Kidney epithelial cell (primary cell): ENCODE results near the gene SMAD2. TPM values are rescaled to one million over a fixed set of nuclear protein-coding genes. Genes with fewer than 3 reads are reported as not detected.

Experiments
- DNase-seq: peaks from one replicate; pipeline ENCODE4 v3.0.0-alpha.2; 2010; ENCODE audit warnings: low read depth
- H3K27me3 ChIP-seq: 2 replicates; pipeline ENCODE4 v1.6.0; 2011; ENCODE audit warnings: low read length; ENCODE audit not compliant: control insufficient read depth, insufficient read depth
- H3K36me3 ChIP-seq: 2 replicates; pipeline ENCODE4 v1.5.1; 2011; ENCODE audit warnings: low read length; ENCODE audit not compliant: control insufficient read depth, insufficient read depth
- H3K4me3 ChIP-seq: 2 replicates; pipeline ENCODE4 v1.5.1; 2011; ENCODE audit warnings: low read depth, mild to moderate bottlenecking, control low read depth, low read length
- CTCF ChIP-seq: IDR thresholded peaks from 2 replicates; pipeline ENCODE4 v1.5.1; 2011; ENCODE audit warnings: mild to moderate bottlenecking, moderate library complexity, low read length, control low read depth, inconsistent platforms; ENCODE audit not compliant: insufficient read depth, poor library complexity, severe bottlenecking
- total RNA-seq: library from RNA; depleted of rRNA; stranded (reverse); fragments of >200 nt; gene quantifications from 2 replicates; pipeline ENCODE4 v1.2.3, GENCODE V29; 2015

The SMAD2 gene
- total RNA-seq, 1 donor from 2014 or later = 122 TPM

DNA sequence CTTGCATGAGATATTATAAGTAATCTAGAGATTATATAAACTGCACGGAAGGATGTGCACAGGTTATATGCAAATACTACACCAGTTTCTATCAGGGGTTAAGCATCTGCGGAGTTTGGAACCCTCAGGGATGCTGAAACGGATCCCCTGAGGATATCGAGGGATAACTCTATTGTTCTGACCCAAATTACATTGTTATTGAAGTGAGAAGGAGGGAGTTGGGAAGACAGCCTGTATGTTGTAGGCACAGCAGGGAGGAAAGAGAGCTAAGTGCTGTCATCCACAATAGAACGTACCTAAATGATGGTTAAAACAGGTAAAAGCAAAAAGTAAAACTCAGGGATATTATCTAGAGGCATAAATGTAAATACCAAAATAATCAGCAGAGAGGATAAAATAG is 44.6 kb upstream of the SMAD2 start:
- no peak for TF ChIP-seq CTCF
- Histone ChIP-seq H3K27me3 (peaks cover 3% of the 10 kb centered on the region), H3K36me3 (no peaks in the 10 kb centered on the region), H3K4me3 (no peak overlapping the region)
- no peak for DNase-seq

DNA sequence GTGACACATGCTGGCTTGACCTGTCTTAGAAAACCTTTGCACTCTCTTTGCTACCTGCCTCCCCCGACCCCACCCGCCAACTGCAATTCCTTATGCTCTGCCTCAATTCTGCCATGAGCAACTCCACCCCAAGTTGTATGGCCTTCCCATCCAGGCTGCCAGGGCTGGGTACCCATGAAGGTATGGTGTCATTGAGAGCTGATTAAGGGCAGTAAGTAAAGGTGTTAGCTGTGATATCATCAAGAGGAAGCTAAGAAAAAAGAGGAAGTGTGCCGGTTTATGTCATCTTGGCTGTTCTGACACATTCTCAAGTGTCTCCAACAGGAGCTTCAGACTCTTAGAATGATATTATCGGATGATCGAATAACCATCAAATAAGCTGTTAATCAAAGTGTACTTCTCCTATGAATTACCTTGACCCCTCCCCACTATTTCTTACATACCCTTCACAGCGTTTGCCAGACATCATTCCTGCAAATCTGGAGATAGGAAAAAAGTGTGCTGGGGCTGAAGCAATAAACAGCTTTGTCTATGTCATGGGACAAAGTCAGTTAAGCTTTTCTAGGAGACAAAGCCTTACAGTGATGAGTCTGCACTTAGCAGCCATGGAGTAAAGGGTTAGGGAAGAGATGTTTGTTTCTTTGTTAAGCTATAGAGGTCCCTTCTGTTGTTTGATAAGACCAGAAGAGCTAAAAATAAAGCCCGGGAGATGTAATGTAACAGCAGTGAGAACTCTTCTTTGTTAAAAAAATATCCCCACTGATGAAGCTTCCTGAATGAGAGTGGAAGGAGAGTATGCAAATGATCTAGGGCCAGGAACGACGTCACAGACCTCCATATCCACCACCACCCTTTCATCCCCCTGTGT is 40.4 kb upstream of the SMAD2 start:
- H3K27me3 ChIP-seq = no peaks in the 10 kb centered on the region
- no peaks in the 10 kb centered on the region for H3K36me3 ChIP-seq
- no peak for TF ChIP-seq CTCF
- no peak for DNase-seq
- H3K4me3 ChIP-seq = no peak overlapping the region

DNA sequence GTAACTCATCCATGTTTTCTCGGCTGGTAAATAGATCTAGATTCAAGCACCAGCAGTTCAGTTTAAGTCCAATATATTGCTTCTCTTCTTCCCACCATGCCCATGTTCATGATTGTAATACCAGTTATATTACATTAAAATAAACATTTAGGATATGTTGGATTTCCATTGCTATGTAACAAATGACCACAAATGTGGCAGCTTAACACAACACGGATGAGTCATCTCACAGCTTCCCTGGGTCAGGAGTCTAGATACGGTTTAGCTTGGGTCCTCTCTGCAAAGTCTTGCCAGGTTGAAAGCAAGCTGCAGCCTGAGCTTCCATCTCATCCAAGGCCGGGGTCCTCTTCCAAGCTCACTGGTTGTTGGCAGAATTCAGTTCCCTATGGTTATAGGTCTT is 39.4 kb upstream of the SMAD2 start:
- no peaks in the 10 kb centered on the region for H3K36me3 ChIP-seq
- H3K4me3 ChIP-seq = no peak overlapping the region
- no peaks in the 10 kb centered on the region for H3K27me3 ChIP-seq
- no peak for DNase-seq
- no peak for TF ChIP-seq CTCF

DNA sequence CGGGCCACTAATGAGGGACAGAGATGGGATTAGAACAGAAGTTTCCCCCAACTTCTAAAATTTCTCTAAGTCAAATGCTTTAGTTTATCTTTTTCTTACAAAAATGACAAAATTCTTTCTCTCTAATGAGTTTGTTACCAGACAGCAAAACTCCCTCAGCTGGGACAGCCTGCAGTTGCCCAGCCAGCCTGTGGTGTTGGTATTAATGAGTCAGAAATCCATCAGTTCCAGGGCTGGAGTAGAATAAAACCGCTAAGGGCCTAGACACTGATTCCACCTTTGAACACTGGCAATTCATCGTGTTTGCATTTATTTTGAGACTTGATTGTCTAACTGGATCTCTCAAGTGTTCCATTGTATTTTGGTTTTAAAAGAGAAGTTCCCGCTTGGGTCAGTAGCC is 38.3 kb upstream of the SMAD2 start:
- no peaks in the 10 kb centered on the region for H3K27me3 ChIP-seq
- H3K36me3 ChIP-seq = no peaks in the 10 kb centered on the region
- DNase-seq = no peak
- TF ChIP-seq CTCF = no peak
- H3K4me3 ChIP-seq = no peak overlapping the region

DNA sequence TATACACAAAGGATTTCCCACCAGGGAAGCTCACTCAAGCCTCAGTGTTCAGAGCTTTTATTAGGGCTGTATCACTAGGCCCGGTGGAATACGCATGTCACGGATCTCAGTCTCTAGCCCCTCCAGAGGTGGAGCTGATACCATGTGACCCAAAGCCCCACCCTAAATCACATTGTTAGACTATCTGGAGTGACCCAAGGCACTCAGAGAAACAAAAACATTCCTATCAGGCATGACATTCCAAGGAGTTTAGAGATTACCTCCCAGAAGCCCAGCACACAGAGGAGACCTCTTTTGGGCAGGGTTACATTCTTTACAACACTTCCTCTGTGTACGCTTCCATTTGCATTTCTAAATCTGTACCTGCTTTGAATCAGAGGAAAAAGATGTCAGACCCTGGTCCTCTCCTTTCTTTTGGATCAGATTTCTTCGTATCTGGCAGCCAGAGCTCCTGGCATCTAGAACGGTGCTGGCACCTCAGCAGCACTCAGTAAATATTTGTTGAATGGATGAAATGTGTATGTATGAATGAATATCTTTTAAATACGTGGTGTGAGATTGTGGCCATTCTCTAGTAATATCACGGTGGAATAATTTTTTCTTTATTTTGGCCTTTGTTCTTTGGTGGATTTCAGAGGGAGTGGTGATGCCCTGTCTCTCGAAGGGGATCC is 37.7 kb upstream of the SMAD2 start:
- peak; percentile 32 for DNase-seq
- no peaks in the 10 kb centered on the region for H3K36me3 ChIP-seq

More for the DNA sequence above, 37.7 kb upstream of the SMAD2 start:
- no peak for TF ChIP-seq CTCF
- Histone ChIP-seq H3K27me3 (no peaks in the 10 kb centered on the region), H3K4me3 (no peak overlapping the region)
